SU-DHL-6 (cell line): Measurements from ENCODE around the gene TMCC3.

ENCODE experiments used
- H2AFZ ChIP-seq: fragments of 200-600 bp; sonication (generic); 2 replicates; pipeline ENCODE4 v1.6.1; 2014; ENCODE audit warnings: low read depth, mild to moderate bottlenecking, moderate library complexity, mixed read lengths, antibody characterized with exemption, low read length; ENCODE audit not compliant: severe bottlenecking
- H3F3A ChIP-seq: fragments of 200-600 bp; shearing (Covaris generic); 2 replicates; pipeline ENCODE4 v1.6.0; 2016; ENCODE audit warnings: antibody characterized with exemption, mild to moderate bottlenecking; ENCODE audit not compliant: insufficient read depth
- H3K27ac ChIP-seq: fragments of 200-600 bp; sonication (generic); 2 replicates; pipeline ENCODE4 v1.5.1; 2016; ENCODE audit warnings: low read depth, mild to moderate bottlenecking, low read length, moderate library complexity, mixed read lengths
- H3K27me3 ChIP-seq: fragments of 200-600 bp; sonication (generic), shearing (Covaris generic); 2 replicates; pipeline ENCODE4 v1.6.0; 2014; ENCODE audit warnings: mild to moderate bottlenecking, low read length
- H3K36me3 ChIP-seq: fragments of 200-600 bp; sonication (generic); 2 replicates; pipeline ENCODE4 v1.6.1; 2014; ENCODE audit warnings: mild to moderate bottlenecking, low read length, mixed read lengths
- H3K4me2 ChIP-seq: fragments of 300-600, 200-600 bp; shearing (Covaris generic), sonication (generic); 2 replicates; pipeline ENCODE4 v1.6.0; 2014; ENCODE audit warnings: low read length, low read depth, mild to moderate bottlenecking; ENCODE audit not compliant: poor library complexity, severe bottlenecking
- H3K4me3 ChIP-seq: fragments of 200-600 bp; sonication (generic); 2 replicates; pipeline ENCODE4 v1.5.1; 2014; ENCODE audit warnings: antibody characterized with exemption, low read length, mild to moderate bottlenecking, mixed read lengths; ENCODE audit not compliant: insufficient read depth, poor library complexity, severe bottlenecking
- H3K79me2 ChIP-seq: fragments of 200-600 bp; sonication (generic); 2 replicates; pipeline ENCODE4 v1.6.1; 2014; ENCODE audit warnings: mild to moderate bottlenecking, low read length, moderate library complexity; ENCODE audit not compliant: insufficient read depth
- H3K9ac ChIP-seq: fragments of 200-600 bp; sonication (generic); 2 replicates; pipeline ENCODE4 v1.7.0; 2014; ENCODE audit warnings: mild to moderate bottlenecking, low read length
- H3K9me2 ChIP-seq: fragments of 200-600 bp; sonication (generic); replicated peaks from 2 replicates; pipeline ENCODE4 v1.6.1; 2014; ENCODE audit warnings: low read length; ENCODE audit not compliant: insufficient read depth
- H3K9me3 ChIP-seq: fragments of 200-600 bp; sonication (generic); 2 replicates; pipeline ENCODE4 v1.6.1; 2014; ENCODE audit warnings: low read length, mixed read lengths; ENCODE audit not compliant: insufficient read depth
- H4K20me1 ChIP-seq: fragments of 200-600 bp; sonication (generic); 2 replicates; pipeline ENCODE4 v1.6.1; 2014; ENCODE audit warnings: low read depth, mild to moderate bottlenecking, antibody characterized with exemption, low read length, moderate library complexity, mixed read lengths
- EZH2phosphoT487 ChIP-seq: fragments of 200-600 bp; sonication (generic), shearing (Covaris generic); conservative IDR thresholded peaks from 2 replicates; pipeline ENCODE4 v1.6.1; 2018; ENCODE audit warnings: mild to moderate bottlenecking, antibody characterized with exemption, low read length, moderate library complexity, mixed read lengths
- TF ChIP-seq, protein P1 (sequence below): fragments of 200-600 bp; sonication (generic); IDR thresholded peaks from one replicate; pipeline ENCODE4 v1.5.1; 2017; ENCODE audit warnings: antibody characterized with exemption, mild to moderate bottlenecking, low read length, moderate library complexity; ENCODE audit not compliant: insufficient read depth, poor library complexity, severe bottlenecking

Gene TMCC3

DNA sequence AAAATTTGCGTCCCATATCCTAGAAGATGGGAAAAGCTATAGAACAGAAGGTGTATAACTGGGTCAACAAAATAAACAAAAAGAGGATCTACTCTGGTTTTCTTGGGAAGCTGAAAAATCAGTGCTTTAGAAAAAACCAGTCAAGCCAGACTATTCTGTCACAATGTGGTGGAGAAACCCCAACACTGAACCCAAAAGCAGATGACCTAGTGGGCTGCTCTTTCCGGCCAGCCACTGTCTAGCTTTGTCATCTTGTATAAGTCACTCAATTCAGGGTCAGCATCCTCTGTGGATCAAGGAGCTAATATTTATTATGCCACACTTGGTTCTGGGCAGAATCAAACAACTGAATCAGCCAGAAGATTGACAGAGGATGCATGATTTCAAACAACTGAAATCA is 26.6 kb upstream of the TMCC3 start:
- no peak for TF ChIP-seq EZH2phosphoT487
- TF ChIP-seq, protein P1, sequence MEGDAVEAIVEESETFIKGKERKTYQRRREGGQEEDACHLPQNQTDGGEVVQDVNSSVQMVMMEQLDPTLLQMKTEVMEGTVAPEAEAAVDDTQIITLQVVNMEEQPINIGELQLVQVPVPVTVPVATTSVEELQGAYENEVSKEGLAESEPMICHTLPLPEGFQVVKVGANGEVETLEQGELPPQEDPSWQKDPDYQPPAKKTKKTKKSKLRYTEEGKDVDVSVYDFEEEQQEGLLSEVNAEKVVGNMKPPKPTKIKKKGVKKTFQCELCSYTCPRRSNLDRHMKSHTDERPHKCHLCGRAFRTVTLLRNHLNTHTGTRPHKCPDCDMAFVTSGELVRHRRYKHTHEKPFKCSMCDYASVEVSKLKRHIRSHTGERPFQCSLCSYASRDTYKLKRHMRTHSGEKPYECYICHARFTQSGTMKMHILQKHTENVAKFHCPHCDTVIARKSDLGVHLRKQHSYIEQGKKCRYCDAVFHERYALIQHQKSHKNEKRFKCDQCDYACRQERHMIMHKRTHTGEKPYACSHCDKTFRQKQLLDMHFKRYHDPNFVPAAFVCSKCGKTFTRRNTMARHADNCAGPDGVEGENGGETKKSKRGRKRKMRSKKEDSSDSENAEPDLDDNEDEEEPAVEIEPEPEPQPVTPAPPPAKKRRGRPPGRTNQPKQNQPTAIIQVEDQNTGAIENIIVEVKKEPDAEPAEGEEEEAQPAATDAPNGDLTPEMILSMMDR: no peak
- no peak overlapping the region for H3K4me2 ChIP-seq
- no peaks in the 10 kb centered on the region for H3K36me3 ChIP-seq
- no peaks in the 10 kb centered on the region for H3K9me2 ChIP-seq
- H3K79me2 ChIP-seq: no peaks in the 10 kb centered on the region
- no peaks in the 10 kb centered on the region for H3K9me3 ChIP-seq
- H4K20me1 ChIP-seq: no peaks in the 10 kb centered on the region
- no peak overlapping the region for H3K27ac ChIP-seq
- no peaks in the 10 kb centered on the region for H3F3A ChIP-seq
- no peak overlapping the region for H3K4me3 ChIP-seq
- no peaks in the 10 kb centered on the region for H3K27me3 ChIP-seq
- no peak overlapping the region for H3K9ac ChIP-seq
- no peak overlapping the region for H2AFZ ChIP-seq

DNA sequence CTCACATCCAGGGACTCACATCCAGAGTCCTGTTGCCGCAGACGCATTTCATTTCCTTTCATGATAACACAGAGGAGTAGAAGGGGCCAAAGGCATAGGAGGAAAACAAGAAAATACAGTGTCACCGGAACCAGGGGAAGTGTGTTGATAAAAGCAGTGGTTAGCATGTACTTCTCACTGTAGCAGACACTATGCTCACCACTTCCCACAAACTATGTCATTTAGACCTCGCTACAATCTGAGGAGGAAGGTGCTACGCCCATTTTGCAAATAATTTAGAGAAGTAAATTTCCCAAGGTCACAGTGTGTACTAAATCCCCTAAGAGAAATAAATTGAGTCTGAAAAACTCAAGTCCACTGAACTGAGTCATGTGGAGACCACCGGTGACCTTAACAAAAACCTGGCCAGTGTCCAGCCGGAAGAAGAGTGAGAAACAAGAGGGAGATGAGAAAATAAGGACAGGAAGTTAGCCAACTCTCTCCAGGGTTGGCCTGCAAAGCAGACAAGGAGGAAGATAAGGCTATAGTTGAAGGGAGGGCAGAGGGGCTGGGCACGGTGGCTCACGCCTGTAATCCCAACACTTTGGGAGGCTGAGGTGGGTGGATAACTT is 25.8 kb upstream of the TMCC3 start:
- Histone ChIP-seq H3F3A (no peaks in the 10 kb centered on the region), H4K20me1 (no peaks in the 10 kb centered on the region), H3K27me3 (no peaks in the 10 kb centered on the region), H3K4me2 (no peak overlapping the region), H3K9me2 (no peaks in the 10 kb centered on the region), H3K9me3 (no peaks in the 10 kb centered on the region), H3K9ac (no peak overlapping the region), H2AFZ (no peak overlapping the region), H3K27ac (no peak overlapping the region), H3K79me2 (no peaks in the 10 kb centered on the region), H3K4me3 (no peak overlapping the region), H3K36me3 (no peaks in the 10 kb centered on the region)
- TF ChIP-seq, protein P1: no peak
- no peak for TF ChIP-seq EZH2phosphoT487

DNA sequence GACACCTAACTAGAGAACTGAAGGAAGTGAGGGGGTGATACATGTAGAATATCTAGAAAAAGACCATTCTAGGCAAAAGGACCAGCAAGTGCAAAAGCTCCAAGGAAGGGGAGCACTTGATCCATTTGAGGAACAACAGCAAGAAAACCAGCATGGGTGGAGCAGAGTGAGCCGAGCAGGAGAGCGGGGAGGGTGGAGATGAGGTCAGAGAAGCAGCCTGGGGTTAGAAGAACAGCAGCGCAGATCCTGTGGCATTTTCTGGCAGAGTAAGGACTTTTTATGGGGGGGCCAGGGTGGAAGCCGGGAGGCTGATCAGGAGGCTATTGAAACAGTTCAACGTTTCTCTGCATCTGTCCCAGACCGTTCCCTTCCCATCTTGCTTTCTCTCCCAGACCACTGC is 24.5 kb upstream of the TMCC3 start:
- Histone ChIP-seq H3K4me2 (no peak overlapping the region), H3K9ac (no peak overlapping the region)
- TF ChIP-seq, protein P1: no peak
- no peak for TF ChIP-seq EZH2phosphoT487

More for the DNA sequence above, 24.5 kb upstream of the TMCC3 start:
- Histone ChIP-seq H3K9me3 (no peaks in the 10 kb centered on the region), H3K4me3 (no peak overlapping the region), H3K9me2 (no peaks in the 10 kb centered on the region), H4K20me1 (no peaks in the 10 kb centered on the region), H2AFZ (no peak overlapping the region), H3F3A (no peaks in the 10 kb centered on the region), H3K27me3 (no peaks in the 10 kb centered on the region), H3K27ac (no peak overlapping the region), H3K36me3 (no peaks in the 10 kb centered on the region), H3K79me2 (no peaks in the 10 kb centered on the region)
